Adipocyte (in vitro differentiated cells): ENCODE measurements around the gene GAN.
A peak's percentile ranks its signal among the peaks of the same experiment; 100 is the strongest.
"Not testable (repeated sequence)": the region's sequence is repeated elsewhere in the genome, so short reads cannot be mapped to it uniquely, and the experiment has no call there.

Experiments
- DNase-seq: peaks from one replicate; pipeline ENCODE4 v3.0.0-alpha.2; 2015; ENCODE audit warnings: low read depth
- H3K27me3 ChIP-seq: replicated peaks from 2 replicates; pipeline ENCODE4 v1.7.0; 2013; ENCODE audit warnings: mild to moderate bottlenecking, low read length, moderate library complexity; ENCODE audit not compliant: control insufficient read depth, insufficient read depth
- H3K36me3 ChIP-seq: 2 replicates; pipeline ENCODE4 v1.7.0; 2013; ENCODE audit warnings: low read length, mild to moderate bottlenecking, moderate library complexity; ENCODE audit not compliant: control insufficient read depth, insufficient read depth, severe bottlenecking
- H3K4me1 ChIP-seq: 2 replicates; pipeline ENCODE4 v1.7.0; 2013; ENCODE audit warnings: mild to moderate bottlenecking, low read length, moderate library complexity; ENCODE audit not compliant: control insufficient read depth, insufficient read depth
- H3K4me3 ChIP-seq: 2 replicates; pipeline ENCODE4 v1.7.0; 2013; ENCODE audit warnings: mild to moderate bottlenecking, low read length, moderate library complexity
- H3K9ac ChIP-seq: 2 replicates; pipeline ENCODE4 v1.7.0; 2013; ENCODE audit warnings: mild to moderate bottlenecking, low read length, moderate library complexity
- H3K9me3 ChIP-seq: 2 replicates; pipeline ENCODE4 v1.7.0; 2013; ENCODE audit warnings: mild to moderate bottlenecking, low read length, moderate library complexity; ENCODE audit not compliant: control insufficient read depth

GAN gene

DNA sequence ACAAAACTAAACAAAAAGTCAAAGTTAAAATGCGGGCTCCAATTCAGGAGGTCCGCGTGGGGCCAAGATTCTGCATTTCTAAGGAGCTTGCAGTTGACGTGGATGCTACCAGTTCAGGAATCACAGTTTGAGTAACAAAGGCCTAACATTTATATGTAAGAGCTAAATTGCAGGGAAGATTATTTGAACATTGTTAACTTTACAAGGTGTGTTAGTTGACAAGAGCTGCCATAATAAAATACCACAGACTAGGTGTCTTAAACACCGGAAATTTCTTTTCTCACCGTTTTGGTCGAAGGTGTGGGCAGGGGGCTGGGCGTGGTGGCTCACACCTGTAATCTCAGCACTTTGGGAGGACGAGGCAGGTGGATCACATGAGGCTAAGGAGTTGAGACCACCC, 105.0 kb downstream of the GAN start:
- Histone ChIP-seq H3K4me3 (no peak overlapping the region), H3K9me3 (peaks cover 7% of the 10 kb centered on the region), H3K36me3 (no peaks in the 10 kb centered on the region), H3K27me3 (no peaks in the 10 kb centered on the region), H3K4me1 (no peaks in the 10 kb centered on the region), H3K9ac (no peak overlapping the region)
- no peak for DNase-seq

DNA sequence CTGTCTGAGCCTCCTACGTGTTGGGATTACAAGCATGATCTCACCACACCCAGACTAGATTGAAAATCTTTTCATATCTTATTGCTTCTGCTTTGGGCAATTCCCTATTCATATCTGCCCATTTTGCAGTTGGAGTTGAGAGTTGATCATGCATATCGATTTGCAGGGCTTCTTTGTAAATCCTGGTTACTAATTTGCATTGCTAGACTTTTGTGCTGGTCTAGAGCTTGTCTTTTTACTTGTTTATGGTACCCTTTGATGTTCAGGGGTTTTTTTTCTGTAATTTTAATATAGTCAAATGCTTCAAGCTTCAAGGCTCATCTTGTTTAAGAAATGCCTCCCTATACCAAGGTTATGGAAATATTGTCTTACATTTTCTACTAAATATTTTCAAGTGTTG, 106.4 kb downstream of the GAN start:
- no peak overlapping the region for H3K9ac ChIP-seq
- no peaks in the 10 kb centered on the region for H3K36me3 ChIP-seq
- no peaks in the 10 kb centered on the region for H3K4me1 ChIP-seq
- peaks cover 7% of the 10 kb centered on the region for H3K9me3 ChIP-seq
- H3K27me3 ChIP-seq: no peaks in the 10 kb centered on the region
- H3K4me3 ChIP-seq: no peak overlapping the region
- no peak for DNase-seq

DNA sequence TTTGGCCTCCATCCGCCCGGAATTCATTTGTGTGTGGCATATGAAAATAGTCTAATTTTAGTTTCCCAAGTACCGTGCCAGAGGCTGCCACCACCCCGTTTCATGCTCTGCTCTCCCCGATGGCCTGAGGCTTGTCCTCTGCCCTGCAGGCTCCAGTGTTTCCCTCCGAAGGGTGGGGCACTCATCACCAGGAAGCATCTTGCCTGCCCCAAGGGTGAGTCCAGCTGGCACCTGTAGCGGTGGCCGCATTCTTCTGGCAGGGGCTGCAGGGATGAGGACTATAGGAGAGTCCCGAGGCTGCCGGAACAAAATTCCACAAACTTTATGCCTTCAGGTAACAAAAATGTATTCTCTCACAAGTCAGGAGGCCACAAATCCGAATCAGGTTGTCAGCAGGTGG, 106.8 kb downstream of the GAN start:
- Histone ChIP-seq H3K36me3 (no peaks in the 10 kb centered on the region), H3K4me3 (no peak overlapping the region), H3K9ac (no peak overlapping the region), H3K4me1 (no peaks in the 10 kb centered on the region), H3K9me3 (peaks cover 7% of the 10 kb centered on the region), H3K27me3 (no peaks in the 10 kb centered on the region)
- DNase-seq: no peak

DNA sequence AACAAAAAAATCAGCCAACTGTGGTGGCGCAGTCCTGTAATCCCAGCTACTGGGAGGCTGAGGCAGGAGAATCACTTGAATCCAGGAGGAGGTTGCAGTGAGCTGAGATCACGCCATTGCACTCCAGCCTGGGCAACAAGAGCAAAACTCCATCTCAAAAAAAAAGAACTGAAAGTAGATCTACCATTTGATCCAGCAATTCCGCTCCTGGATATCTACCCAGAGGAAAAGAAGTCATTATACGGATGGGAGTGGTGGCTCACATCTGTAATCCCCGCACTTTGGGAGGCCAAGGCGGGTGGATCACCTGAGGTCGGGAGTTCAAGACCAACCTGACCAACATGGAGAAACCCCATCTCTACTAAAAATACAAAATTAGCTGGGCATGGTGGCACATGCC, 107.4 kb downstream of the GAN start:
- not testable (repeated sequence) for H3K27me3 ChIP-seq, H3K4me3 ChIP-seq, H3K9ac ChIP-seq, DNase-seq, H3K9me3 ChIP-seq, H3K36me3 ChIP-seq, H3K4me1 ChIP-seq

DNA sequence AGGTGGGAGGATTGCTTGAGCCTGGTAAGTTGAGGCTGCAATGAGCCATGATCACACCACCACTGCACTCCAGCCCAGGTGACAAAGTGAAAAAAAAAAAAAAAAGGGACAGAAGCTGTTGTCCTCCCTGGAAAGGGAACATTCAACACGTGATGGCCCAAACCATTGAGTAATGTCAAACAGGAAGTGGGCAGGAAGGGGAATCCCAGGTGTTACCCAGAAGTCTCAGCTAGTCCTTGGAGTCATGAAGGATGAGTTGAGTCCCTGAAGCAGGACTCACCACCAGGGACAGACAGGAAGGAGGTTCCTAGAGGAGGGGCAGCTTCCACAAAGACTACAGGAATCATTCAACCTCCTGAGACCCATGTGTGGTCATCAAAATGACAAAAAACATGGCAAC, 110.0 kb downstream of the GAN start:
- H3K9me3 ChIP-seq: peaks cover 7% of the 10 kb centered on the region
- no peaks in the 10 kb centered on the region for H3K36me3 ChIP-seq
- DNase-seq: no peak
- peaks cover 6% of the 10 kb centered on the region for H3K4me1 ChIP-seq
- H3K27me3 ChIP-seq: no peaks in the 10 kb centered on the region
- H3K4me3 ChIP-seq: no peak overlapping the region
- no peak overlapping the region for H3K9ac ChIP-seq

DNA sequence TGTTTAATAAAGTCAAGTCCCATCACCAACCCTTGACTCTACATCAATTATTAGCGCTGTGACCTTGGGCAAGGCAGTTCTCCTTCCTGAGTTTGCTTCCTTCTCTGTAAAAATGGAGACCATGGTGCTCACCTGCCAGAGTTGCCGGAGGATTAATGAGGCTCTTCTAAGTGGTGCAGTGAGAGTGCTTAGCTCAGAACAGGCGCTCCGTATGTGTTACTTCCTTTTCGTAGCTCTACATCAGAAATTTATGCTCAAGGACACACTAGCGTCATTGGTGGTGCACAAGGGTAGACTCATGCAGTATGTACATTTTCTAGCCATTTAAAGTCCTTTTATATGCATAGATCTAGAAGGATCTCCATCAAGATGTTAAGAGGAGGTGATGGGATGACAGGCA, 112.5 kb downstream of the GAN start:
- no peak for DNase-seq
- H3K9me3 ChIP-seq: peaks cover 1% of the 10 kb centered on the region
- H3K4me3 ChIP-seq: no peak overlapping the region
- peaks cover 16% of the 10 kb centered on the region for H3K4me1 ChIP-seq
- no peaks in the 10 kb centered on the region for H3K27me3 ChIP-seq
- no peak overlapping the region for H3K9ac ChIP-seq
- no peaks in the 10 kb centered on the region for H3K36me3 ChIP-seq

DNA sequence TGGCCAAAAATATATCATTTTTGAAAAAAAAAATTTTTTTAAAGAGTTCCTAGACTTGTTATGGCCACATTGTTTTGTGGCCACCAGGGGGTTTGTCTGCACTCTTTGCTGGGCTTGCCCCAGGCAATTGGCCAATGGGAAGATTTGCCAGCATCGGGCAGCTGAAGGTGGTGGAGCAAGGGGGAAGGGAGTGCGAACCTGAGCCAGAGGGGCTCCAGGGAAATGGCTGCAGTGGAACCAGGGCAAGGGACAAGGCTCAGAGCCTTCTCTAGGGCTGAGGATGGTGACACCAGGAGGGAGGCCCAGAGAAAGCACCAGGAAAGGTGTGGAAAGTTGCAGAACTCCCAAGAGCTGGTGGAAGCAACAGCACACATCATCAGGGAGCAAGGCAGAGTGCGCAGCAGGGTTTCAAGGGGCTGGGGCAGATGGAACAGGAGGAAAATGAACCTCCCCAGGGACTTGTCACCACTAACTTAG, 114.3 kb downstream of the GAN start:
- H3K4me3 ChIP-seq: no peak overlapping the region
- no peak for DNase-seq
- H3K9ac ChIP-seq: no peak overlapping the region
- H3K36me3 ChIP-seq: no peaks in the 10 kb centered on the region
- H3K27me3 ChIP-seq: no peaks in the 10 kb centered on the region
- H3K4me1 ChIP-seq: peaks cover 16% of the 10 kb centered on the region
- H3K9me3 ChIP-seq: no peaks in the 10 kb centered on the region

DNA sequence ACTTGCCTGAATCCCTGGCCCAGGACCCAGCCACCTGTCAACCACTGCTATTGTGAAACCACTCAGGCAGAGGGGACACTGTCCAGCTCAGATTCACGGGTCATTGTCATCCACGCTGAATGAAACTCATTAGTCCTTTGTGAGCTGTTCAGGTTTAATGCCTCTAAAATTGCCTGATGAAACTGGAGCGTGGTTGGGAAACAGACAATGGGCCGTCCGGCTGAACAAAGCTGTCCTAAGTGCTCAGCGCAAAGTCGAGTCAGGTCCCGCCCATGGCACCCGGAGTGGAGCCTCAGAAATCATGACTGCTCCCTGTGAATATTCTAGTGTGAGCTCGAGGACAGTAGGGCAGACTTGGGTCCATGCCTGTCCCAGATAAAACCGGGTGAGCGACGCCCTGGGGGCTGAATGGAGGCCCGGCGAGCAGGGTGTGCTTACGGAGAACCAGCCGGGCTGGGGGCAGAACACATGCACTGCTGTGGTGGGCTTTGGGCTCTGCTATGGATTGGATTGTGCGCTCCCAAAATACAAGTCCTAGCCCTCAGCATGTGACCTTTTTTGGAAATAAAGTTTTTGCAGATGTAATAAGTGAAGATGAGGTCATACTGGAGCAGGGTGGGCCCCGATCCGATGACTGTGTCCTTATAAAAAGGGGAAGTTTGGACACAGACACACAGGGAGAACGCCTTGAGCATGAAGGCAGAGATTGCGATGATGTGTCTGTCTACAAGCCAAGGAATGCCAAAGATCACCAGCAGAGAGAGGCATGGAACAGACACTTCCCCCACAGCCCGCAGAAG, 117.0 kb downstream of the GAN start:
- Histone ChIP-seq H3K27me3 (no peaks in the 10 kb centered on the region), H3K4me3 (peak overlapping the region; percentile 42), H3K36me3 (no peaks in the 10 kb centered on the region), H3K9ac (peak overlapping the region; percentile 84), H3K9me3 (no peaks in the 10 kb centered on the region), H3K4me1 (peaks cover 29% of the 10 kb centered on the region)
- DNase-seq: peak; percentile 62

DNA sequence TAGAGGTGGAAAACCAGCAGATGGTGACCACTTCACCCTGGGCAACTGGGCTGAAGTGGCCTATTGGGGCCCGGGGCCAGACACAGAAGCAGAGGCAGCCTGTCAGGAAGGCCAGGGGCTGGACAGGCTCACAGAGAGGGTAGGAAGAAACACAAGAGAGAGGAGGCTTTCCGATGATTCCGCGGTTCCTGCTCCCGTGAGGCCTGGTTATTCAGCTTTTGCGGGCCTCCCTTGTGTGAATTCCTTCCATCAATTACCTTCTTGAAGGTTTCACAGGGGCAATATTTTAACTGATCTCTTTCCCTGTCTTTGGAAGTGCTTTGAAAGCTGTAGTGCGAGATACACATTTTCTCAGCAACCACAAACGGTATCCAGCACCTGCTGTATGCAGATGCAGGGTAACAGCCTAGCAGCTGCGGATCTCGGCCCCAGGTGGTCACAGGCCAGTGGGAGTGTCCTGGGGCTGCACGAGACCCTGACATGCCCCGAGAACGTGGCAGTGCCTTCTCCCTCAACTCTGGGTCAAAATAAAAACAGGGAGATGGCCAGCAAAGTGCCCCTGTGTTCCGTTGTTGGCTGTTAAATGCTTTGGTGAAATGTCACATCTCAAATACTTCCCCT, 118.3 kb downstream of the GAN start:
- DNase-seq: no peak
- peaks cover 29% of the 10 kb centered on the region for H3K4me1 ChIP-seq
- no peaks in the 10 kb centered on the region for H3K36me3 ChIP-seq
- H3K27me3 ChIP-seq: no peaks in the 10 kb centered on the region
- no peak overlapping the region for H3K9ac ChIP-seq
- H3K9me3 ChIP-seq: no peaks in the 10 kb centered on the region
- H3K4me3 ChIP-seq: no peak overlapping the region

DNA sequence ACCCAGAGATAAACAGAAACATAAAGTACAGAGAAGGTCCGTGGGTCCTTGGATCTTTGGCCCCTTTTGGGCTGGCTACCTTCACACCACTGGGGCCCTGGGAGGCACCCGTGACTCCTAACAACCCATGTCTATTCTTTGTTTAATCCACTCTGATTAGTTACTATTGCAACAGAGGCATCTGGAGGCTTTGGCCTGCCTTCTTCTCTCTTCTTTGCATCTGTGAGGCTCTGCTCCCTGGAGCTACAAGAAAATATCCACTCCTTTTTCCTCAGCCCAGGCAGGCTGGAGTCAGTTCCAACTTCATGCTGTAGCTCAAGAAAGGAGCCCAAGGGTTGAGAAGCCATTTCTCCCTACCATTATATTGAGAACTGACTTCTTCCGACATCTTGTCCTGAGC, 120.3 kb downstream of the GAN start:
- Histone ChIP-seq H3K9ac (no peak overlapping the region), H3K9me3 (no peaks in the 10 kb centered on the region), H3K27me3 (no peaks in the 10 kb centered on the region), H3K4me1 (peaks cover 27% of the 10 kb centered on the region), H3K36me3 (no peaks in the 10 kb centered on the region), H3K4me3 (no peak overlapping the region)
- DNase-seq: peak; percentile 49

DNA sequence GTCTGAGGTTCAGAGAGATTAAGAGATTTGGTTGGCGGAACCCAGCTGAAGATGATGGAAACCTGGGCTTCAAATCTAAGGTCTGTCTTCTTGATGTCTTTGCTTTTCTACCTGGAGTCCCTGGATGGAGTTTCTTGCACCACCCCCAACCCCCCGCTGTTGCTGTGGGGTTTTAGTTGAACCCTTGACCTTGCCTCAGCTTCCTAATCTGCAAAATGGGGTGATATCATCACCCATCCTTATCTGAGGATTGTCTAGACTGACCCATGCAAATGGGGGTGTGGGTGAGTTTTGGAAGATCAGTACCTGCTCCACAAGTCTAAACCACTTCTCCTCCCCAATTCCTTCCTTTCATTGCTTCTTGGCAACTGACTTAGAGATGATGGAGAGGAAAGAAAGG, 120.8 kb downstream of the GAN start:
- no peaks in the 10 kb centered on the region for H3K9me3 ChIP-seq
- H3K4me3 ChIP-seq: no peak overlapping the region
- H3K4me1 ChIP-seq: peaks cover 28% of the 10 kb centered on the region
- no peaks in the 10 kb centered on the region for H3K27me3 ChIP-seq
- DNase-seq: no peak
- H3K36me3 ChIP-seq: no peaks in the 10 kb centered on the region
- H3K9ac ChIP-seq: no peak overlapping the region
